Omental fat pad (tissue), 4 donors: Measurements from ENCODE around the gene MSLN. TPM values are rescaled to one million over a fixed set of nuclear protein-coding genes. Genes with fewer than 3 reads are reported as not detected.
A peak's percentile ranks its signal among the peaks of the same experiment; 100 is the strongest.
"Not testable (repeated sequence)": the region's sequence is repeated elsewhere in the genome, so short reads cannot be mapped to it uniquely, and the experiment has no call there.

Experiments used
- ATAC-seq: fragments of 150-250 bp; one replicate; pipeline ENCODE4 v1.9.1; 2016; ENCODE audit warnings: mild to moderate bottlenecking, moderate library complexity; ENCODE audit not compliant: low FRiP score
- DNase-seq: peaks from one replicate; pipeline ENCODE4 v3.0.0-alpha.2; 2019; ENCODE audit warnings: low spot score
- CTCF ChIP-seq, 3 donors: fragments of 450-650 bp; IDR thresholded peaks; one replicate each; pipeline ENCODE4 v1.5.1; 2016 to 2017; ENCODE audit warnings: antibody characterized with exemption in 3 of 3, mild to moderate bottlenecking in 3 of 3, moderate library complexity in 2 of 3
- total RNA-seq, 4 donors: library from RNA; depleted of rRNA; stranded (reverse); fragments of >200 nt; gene quantifications; one replicate each; pipeline ENCODE4 v1.1.0, GENCODE V29; 2016

The MSLN gene
- total RNA-seq, 4 donors from 2014 or later, result 1.1 to 355 (median 129) TPM

GRCh38 chr16:774086-775001 lies 13.8 kb downstream of the MSLN start:
- DNase-seq, result no peak
- no peak for ATAC-seq

GRCh38 chr16:775236-775796 lies 14.8 kb downstream of the MSLN start:
- ATAC-seq, result peak; percentile 13
- no peak for DNase-seq
- TF ChIP-seq CTCF (IDR thresholded peaks at IDR 0.05), result no peak

More at GRCh38 chr16:774086-775001, 13.8 kb downstream of the MSLN start:
- no peak for TF ChIP-seq CTCF (IDR thresholded peaks at IDR 0.05)

- ATAC-seq, DNase-seq: not testable (repeated sequence)
Measured at GRCh38 chr16:776298-776697, 15.8 kb downstream of the MSLN start.

GRCh38 chr16:776824-777223 lies 16.3 kb downstream of the MSLN start:
- DNase-seq, result no peak
- ATAC-seq, result no peak
- TF ChIP-seq CTCF (IDR thresholded peaks at IDR 0.05), result no peak

GRCh38 chr16:777826-778225 lies 17.3 kb downstream of the MSLN start:
- ATAC-seq (no peak), DNase-seq (no peak)
- no peak for TF ChIP-seq CTCF (IDR thresholded peaks at IDR 0.05)

- ATAC-seq (peak; percentile 16), DNase-seq (no peak)
- TF ChIP-seq CTCF (IDR thresholded peaks at IDR 0.05), result no peak
Measured at GRCh38 chr16:778447-778846, 17.9 kb downstream of the MSLN start.

- no peak for TF ChIP-seq CTCF (IDR thresholded peaks at IDR 0.05)
- ATAC-seq (no peak), DNase-seq (no peak)
Measured at GRCh38 chr16:778909-779527, 18.5 kb downstream of the MSLN start.
